Measurements from ENCODE around the gene CXCL16. TPM values are rescaled to one million over a fixed set of nuclear protein-coding genes. Genes with fewer than 3 reads are reported as not detected.

The CXCL16 gene
- total RNA-seq, 1 donor from 2014 or later, result 2.2 TPM

- no peaks in the 10 kb centered on the region for H3K9me3 ChIP-seq (ENCODE audit: insufficient read depth, low read depth, low read length)
- peak overlapping the region; percentile 78 for H3K4me3 Mint-ChIP-seq (ENCODE audit: unreplicated experiment)
- DNase-seq (ENCODE audit: low read depth) (no peak), FAIRE-seq (no peak)
- no peak overlapping the region for H3K9ac ChIP-seq (ENCODE audit: low read length)
- peaks cover 34% of the 10 kb centered on the region for H3K27me3 ChIP-seq (ENCODE audit: insufficient read depth, low read length)
- no peaks in the 10 kb centered on the region for H4K20me1 ChIP-seq (ENCODE audit: insufficient read depth, low read length)
- H3K9me3 Mint-ChIP-seq (ENCODE audit: unreplicated experiment), result peaks cover 2% of the 10 kb centered on the region
- H3K36me3 Mint-ChIP-seq (ENCODE audit: low read depth, unreplicated experiment), result no peaks in the 10 kb centered on the region
- no peaks in the 10 kb centered on the region for H3K79me2 ChIP-seq (ENCODE audit: insufficient read depth, low read length)
- no peak for TF ChIP-seq EZH2 (IDR thresholded peaks at IDR 0.05; ENCODE audit: insufficient read depth, low read length)
- TF ChIP-seq CTCF (IDR thresholded peaks at IDR 0.05; ENCODE audit: insufficient read depth, low read depth, low read length), result no peak
- no peak overlapping the region for H2AFZ ChIP-seq (ENCODE audit: low read depth, low read length)
- no peaks in the 10 kb centered on the region for H3K36me3 ChIP-seq (ENCODE audit: insufficient read depth, low read length)
- H3K27ac ChIP-seq (ENCODE audit: low read depth, low read length), result no peak overlapping the region
- peaks cover 23% of the 10 kb centered on the region for H3K4me1 ChIP-seq (ENCODE audit: insufficient read depth, low read length)
- no peak overlapping the region for H3K4me2 ChIP-seq (ENCODE audit: low read length)
- H3K27me3 Mint-ChIP-seq (ENCODE audit: low read depth, unreplicated experiment), result peaks cover 11% of the 10 kb centered on the region
- no peak overlapping the region for H3K4me3 ChIP-seq (ENCODE audit: insufficient read depth, low read depth, low read length)
- H3K27ac Mint-ChIP-seq (ENCODE audit: unreplicated experiment), result no peak overlapping the region
- no peaks in the 10 kb centered on the region for H3K4me1 Mint-ChIP-seq (ENCODE audit: low read depth, unreplicated experiment)
Observed at GRCh38 chr17:4788159-4788806, 48.6 kb upstream of the CXCL16 start.

- H3K27me3 ChIP-seq (ENCODE audit: insufficient read depth, low read length), result peaks cover 40% of the 10 kb centered on the region
- H3K4me2 ChIP-seq (ENCODE audit: low read length), result peak overlapping the region; percentile 64
- no peaks in the 10 kb centered on the region for H4K20me1 ChIP-seq (ENCODE audit: insufficient read depth, low read length)
- FAIRE-seq, result no peak
- Mint-ChIP-seq H3K4me1 (ENCODE audit: low read depth, unreplicated experiment) (no peaks in the 10 kb centered on the region), H3K27me3 (ENCODE audit: low read depth, unreplicated experiment) (peaks cover 13% of the 10 kb centered on the region), H3K27ac (ENCODE audit: unreplicated experiment) (no peak overlapping the region), H3K4me3 (ENCODE audit: unreplicated experiment) (no peak overlapping the region), H3K9me3 (ENCODE audit: unreplicated experiment) (no peaks in the 10 kb centered on the region), H3K36me3 (ENCODE audit: low read depth, unreplicated experiment) (no peaks in the 10 kb centered on the region)
- no peaks in the 10 kb centered on the region for H3K9me3 ChIP-seq (ENCODE audit: insufficient read depth, low read depth, low read length)
- H3K4me1 ChIP-seq (ENCODE audit: insufficient read depth, low read length), result peaks cover 23% of the 10 kb centered on the region
- H2AFZ ChIP-seq (ENCODE audit: low read depth, low read length), result no peak overlapping the region
- no peak for DNase-seq (ENCODE audit: low read depth)
- no peaks in the 10 kb centered on the region for H3K36me3 ChIP-seq (ENCODE audit: insufficient read depth, low read length)
- TF ChIP-seq CTCF (IDR thresholded peaks at IDR 0.05; ENCODE audit: insufficient read depth, low read depth, low read length) (no peak), EZH2 (IDR thresholded peaks at IDR 0.05; ENCODE audit: insufficient read depth, low read length) (no peak)
- H3K9ac ChIP-seq (ENCODE audit: low read length), result no peak overlapping the region
- no peak overlapping the region for H3K4me3 ChIP-seq (ENCODE audit: insufficient read depth, low read depth, low read length)
- H3K79me2 ChIP-seq (ENCODE audit: insufficient read depth, low read length), result no peaks in the 10 kb centered on the region
- no peak overlapping the region for H3K27ac ChIP-seq (ENCODE audit: low read depth, low read length)
Observed at GRCh38 chr17:4786516-4786915, 46.8 kb upstream of the CXCL16 start.

- H3K4me2 ChIP-seq (ENCODE audit: low read length), result peak within 1 kb of the TSS; percentile 68
- FAIRE-seq, result no peak
- H3K27me3 Mint-ChIP-seq (ENCODE audit: low read depth, unreplicated experiment), result peaks cover 13% of the 10 kb centered on the region
Observed at GRCh38 chr17:4786106-4786511, 46.4 kb upstream of the CXCL16 start, which contains the start of gene VMO1. TSS of gene VMO1 (minus strand) at chr17:4786364. CDS start at chr17:4786352, 12 bp downstream.

More at GRCh38 chr17:4786106-4786511, 46.4 kb upstream of the CXCL16 start, which contains the start of gene VMO1:
- Mint-ChIP-seq H3K36me3 (ENCODE audit: low read depth, unreplicated experiment) (no peaks in the 10 kb centered on the region), H3K27ac (ENCODE audit: unreplicated experiment) (no peak within 1 kb of the TSS), H3K4me1 (ENCODE audit: low read depth, unreplicated experiment) (no peaks in the 10 kb centered on the region), H3K4me3 (ENCODE audit: unreplicated experiment) (no peak within 1 kb of the TSS), H3K9me3 (ENCODE audit: unreplicated experiment) (no peaks in the 10 kb centered on the region)
- Histone ChIP-seq H3K27me3 (ENCODE audit: insufficient read depth, low read length) (peaks cover 40% of the 10 kb centered on the region), H3K4me1 (ENCODE audit: insufficient read depth, low read length) (peaks cover 23% of the 10 kb centered on the region), H2AFZ (ENCODE audit: low read depth, low read length) (peak within 1 kb of the TSS; percentile 52), H3K79me2 (ENCODE audit: insufficient read depth, low read length) (no peaks in the 10 kb centered on the region), H3K4me3 (ENCODE audit: insufficient read depth, low read depth, low read length) (no peak within 1 kb of the TSS), H3K9ac (ENCODE audit: low read length) (no peak within 1 kb of the TSS), H3K9me3 (ENCODE audit: insufficient read depth, low read depth, low read length) (no peaks in the 10 kb centered on the region), H3K36me3 (ENCODE audit: insufficient read depth, low read length) (no peaks in the 10 kb centered on the region), H4K20me1 (ENCODE audit: insufficient read depth, low read length) (no peaks in the 10 kb centered on the region), H3K27ac (ENCODE audit: low read depth, low read length) (no peak within 1 kb of the TSS)
- no peak for TF ChIP-seq CTCF (IDR thresholded peaks at IDR 0.05; ENCODE audit: insufficient read depth, low read depth, low read length)
- TF ChIP-seq EZH2 (IDR thresholded peaks at IDR 0.05; ENCODE audit: insufficient read depth, low read length), result peak; percentile 50
- DNase-seq (ENCODE audit: low read depth), result no peak

Measured in astrocyte (in vitro differentiated cells and primary cell).